Right atrium auricular region (tissue), 2 donors: Measurements from ENCODE around the gene CAPG. TPM values are rescaled to one million over a fixed set of nuclear protein-coding genes. Genes with fewer than 3 reads are reported as not detected.
A peak's percentile ranks its signal among the peaks of the same experiment; 100 is the strongest.

Experiments
- DNase-seq: peaks from one replicate; pipeline ENCODE4 v3.0.0-alpha.2; 2019; ENCODE audit warnings: low spot score
- H3K27ac ChIP-seq, 2 donors: fragments of 200-600 bp; sonication (generic); 1 replicate in 1 of 2; 2 replicates in 1 of 2; pipeline ENCODE4 v1.5.1; 2016 to 2019
- H3K27me3 ChIP-seq, 2 donors: fragments of 200-600 bp; sonication (generic); one replicate each; pipeline versions ENCODE4 v1.5.1 to v1.6.0; 2017 to 2019
- H3K36me3 ChIP-seq: fragments of 200-600 bp; sonication (generic); one replicate; pipeline ENCODE4 v1.5.1; 2016
- H3K4me1 ChIP-seq, 2 donors: fragments of 200-600 bp; sonication (generic); one replicate each; pipeline versions ENCODE4 v1.5.1 to v1.6.0; 2017 to 2019
- H3K4me3 ChIP-seq, 2 donors: fragments of 200-600 bp; sonication (generic); 1 replicate in 1 of 2; 2 replicates in 1 of 2; pipeline ENCODE4 v1.5.1; 2017 to 2019; ENCODE audit warnings: mild to moderate bottlenecking in 1 of 2, moderate library complexity in 1 of 2
- H3K9me3 ChIP-seq, 2 donors: fragments of 200-600 bp; sonication (generic); one replicate each; pipeline ENCODE4 v1.5.1; 2019
- CTCF ChIP-seq, 2 donors: fragments of 200-600 bp; sonication (generic); IDR thresholded peaks; one replicate each; pipeline ENCODE4 v1.5.1; 2019; ENCODE audit warnings: antibody characterized with exemption in 2 of 2
- total RNA-seq, 2 donors: library from RNA; depleted of rRNA; stranded (reverse); fragments of >200 nt; gene quantifications; one replicate each; pipeline ENCODE4 v1.1.0, GENCODE V29; 2016

CAPG gene
- total RNA-seq, 2 donors from 2014 or later = 8.7 to 43.4 TPM

DNA sequence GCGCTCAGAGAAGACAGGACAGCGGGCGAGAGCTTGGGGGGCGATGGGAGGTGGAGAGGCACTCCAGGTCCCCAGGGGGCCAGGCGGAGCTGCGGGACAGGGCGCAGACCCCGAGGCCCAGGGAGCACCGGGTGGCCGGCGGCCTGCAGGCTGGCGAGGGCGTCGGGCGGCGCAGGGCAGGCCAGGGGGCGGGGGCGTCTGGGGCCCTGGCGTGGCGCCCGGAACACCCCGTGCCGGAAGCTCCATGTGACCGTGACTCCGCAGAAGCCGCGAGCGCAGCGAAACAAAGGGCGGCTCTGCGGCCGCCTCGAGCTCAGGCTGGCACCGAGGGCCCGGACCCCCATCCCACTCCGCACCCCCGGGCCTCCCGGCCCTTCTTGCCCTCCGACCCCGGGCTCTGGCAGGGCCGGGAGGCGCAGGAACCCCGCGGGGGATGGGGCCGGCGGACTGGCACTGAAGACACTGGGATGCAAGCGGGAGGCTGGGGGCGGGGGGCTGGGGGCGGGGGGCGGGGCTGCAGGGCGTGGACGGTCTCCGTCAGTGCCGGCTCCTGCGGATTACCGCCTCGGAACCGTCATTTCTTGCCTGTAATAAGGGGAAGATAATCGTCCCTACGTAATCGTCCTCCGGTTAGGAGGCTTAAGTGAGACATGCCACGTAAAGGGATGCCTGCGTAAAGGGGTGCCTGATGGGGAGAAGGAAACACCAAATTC lies 27.5 kb upstream of the CAPG start:
- peak overlapping the region; percentile 31 to 48 for H3K4me3 ChIP-seq
- peak overlapping the region; percentile 95 to 97 for H3K27ac ChIP-seq
- H3K4me1 ChIP-seq = peaks cover 0 to 66% of the 10 kb centered on the region in 2 donors
- TF ChIP-seq CTCF (IDR thresholded peaks at IDR 0.05) = no peak
- peak; percentile 90 for DNase-seq
- no peaks in the 10 kb centered on the region for H3K9me3 ChIP-seq
- no peaks in the 10 kb centered on the region for H3K36me3 ChIP-seq
- no peaks in the 10 kb centered on the region for H3K27me3 ChIP-seq

DNA sequence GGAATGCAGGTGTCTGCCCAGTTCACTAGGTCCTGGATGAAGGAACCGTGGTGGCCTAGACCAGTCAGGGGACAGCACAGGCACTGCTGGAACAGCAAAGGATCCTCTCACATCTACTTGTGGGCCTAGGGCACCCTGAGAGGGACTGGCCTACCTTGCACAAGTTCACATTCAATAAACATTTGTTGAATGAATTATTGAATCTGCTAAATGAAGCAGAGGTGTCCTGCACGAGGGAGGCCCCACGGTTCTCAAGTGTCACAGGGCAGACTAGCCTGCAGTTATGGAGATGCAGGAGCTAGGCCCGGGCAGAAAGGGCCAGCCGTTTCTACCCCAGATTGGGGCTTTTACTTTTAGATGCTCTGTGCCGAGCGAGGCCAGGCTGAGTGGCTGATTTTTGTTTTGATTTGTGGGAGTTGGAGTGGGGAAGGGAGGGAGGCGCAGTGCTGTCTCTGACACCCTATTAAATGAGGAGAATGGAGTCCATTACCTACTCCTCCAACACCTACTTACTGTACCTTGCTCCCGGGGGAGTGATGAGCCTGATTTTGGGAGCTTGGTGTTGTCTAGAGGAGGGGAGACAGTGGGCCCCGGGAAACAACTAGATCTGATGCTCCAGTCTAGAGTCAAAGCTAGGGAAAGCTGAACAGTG lies 26.8 kb upstream of the CAPG start:
- no peaks in the 10 kb centered on the region for H3K9me3 ChIP-seq
- peak overlapping the region in 1 of 2 donors; percentile 48 for H3K4me3 ChIP-seq
- no peaks in the 10 kb centered on the region for H3K27me3 ChIP-seq
- peak overlapping the region; percentile 95 to 97 for H3K27ac ChIP-seq
- H3K36me3 ChIP-seq = no peaks in the 10 kb centered on the region
- TF ChIP-seq CTCF (IDR thresholded peaks at IDR 0.05) = no peak
- peaks cover 0 to 66% of the 10 kb centered on the region in 2 donors for H3K4me1 ChIP-seq
- no peak for DNase-seq

GRCh38 chr2:85435981-85436835 lies 26.0 kb upstream of the CAPG start:
- no peak for TF ChIP-seq CTCF (IDR thresholded peaks at IDR 0.05)
- no peaks in the 10 kb centered on the region for H3K9me3 ChIP-seq
- peaks cover 0 to 66% of the 10 kb centered on the region in 2 donors for H3K4me1 ChIP-seq
- peak overlapping the region; percentile 95 to 97 for H3K27ac ChIP-seq
- no peaks in the 10 kb centered on the region for H3K36me3 ChIP-seq
- H3K27me3 ChIP-seq = no peaks in the 10 kb centered on the region
- no peak overlapping the region for H3K4me3 ChIP-seq
- no peak for DNase-seq

GRCh38 chr2:85435220-85435958 lies 25.2 kb upstream of the CAPG start:
- Histone ChIP-seq H3K27me3 (no peaks in the 10 kb centered on the region), H3K9me3 (no peaks in the 10 kb centered on the region), H3K4me1 (peaks cover 0 to 66% of the 10 kb centered on the region in 2 donors), H3K36me3 (no peaks in the 10 kb centered on the region), H3K4me3 (no peak overlapping the region), H3K27ac (peak overlapping the region; percentile 95 to 97)
- DNase-seq = no peak
- no peak for TF ChIP-seq CTCF (IDR thresholded peaks at IDR 0.05)

DNA sequence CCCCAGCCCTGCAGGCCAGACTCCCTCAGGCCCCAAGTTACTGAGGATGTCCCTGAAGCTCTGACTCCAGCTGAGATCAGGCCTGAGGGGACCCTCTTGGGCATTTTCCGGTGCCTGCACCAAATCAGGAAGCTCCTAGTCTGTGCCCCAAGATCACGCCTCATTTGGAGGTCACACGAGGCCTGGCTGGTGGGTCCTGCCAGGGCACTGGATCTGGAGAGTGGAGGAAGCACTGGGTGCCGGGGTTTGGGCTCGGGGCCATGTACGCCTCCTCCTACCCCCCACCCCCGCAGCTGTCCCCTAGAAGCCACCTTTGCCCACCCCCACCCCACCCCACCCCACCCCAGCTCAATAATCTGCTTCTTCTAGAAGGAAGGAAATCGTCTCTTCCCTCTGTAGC lies 24.5 kb upstream of the CAPG start:
- no peaks in the 10 kb centered on the region for H3K9me3 ChIP-seq
- peak overlapping the region; percentile 95 to 97 for H3K27ac ChIP-seq
- no peak for TF ChIP-seq CTCF (IDR thresholded peaks at IDR 0.05)
- no peak for DNase-seq
- H3K27me3 ChIP-seq = no peaks in the 10 kb centered on the region
- peaks cover 0 to 66% of the 10 kb centered on the region in 2 donors for H3K4me1 ChIP-seq
- H3K36me3 ChIP-seq = no peaks in the 10 kb centered on the region
- no peak overlapping the region for H3K4me3 ChIP-seq
